ENCODE results near the gene DCLRE1B.

DCLRE1B gene

DNA sequence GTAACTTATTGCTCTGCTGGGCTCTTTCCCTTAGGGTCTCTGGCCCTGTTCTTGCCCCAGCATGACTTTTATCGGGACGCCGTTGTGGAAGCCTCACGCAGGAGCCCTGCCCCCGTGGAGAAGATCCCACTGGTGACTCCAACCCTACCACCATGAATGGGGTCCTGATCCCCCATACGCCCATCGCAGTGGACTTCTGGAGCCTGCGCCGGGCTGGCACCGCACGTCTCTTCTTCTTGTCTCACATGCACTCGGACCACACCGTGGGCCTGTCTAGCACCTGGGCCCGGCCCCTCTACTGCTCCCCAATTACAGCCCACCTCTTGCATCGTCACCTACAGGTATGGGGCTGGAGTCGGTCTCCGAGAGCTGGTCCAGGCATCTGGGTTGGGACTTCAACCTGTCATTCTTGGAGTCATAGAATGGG lies 322 bp downstream of the DCLRE1B start (continued):
- TF ChIP-seq, protein P1, sequence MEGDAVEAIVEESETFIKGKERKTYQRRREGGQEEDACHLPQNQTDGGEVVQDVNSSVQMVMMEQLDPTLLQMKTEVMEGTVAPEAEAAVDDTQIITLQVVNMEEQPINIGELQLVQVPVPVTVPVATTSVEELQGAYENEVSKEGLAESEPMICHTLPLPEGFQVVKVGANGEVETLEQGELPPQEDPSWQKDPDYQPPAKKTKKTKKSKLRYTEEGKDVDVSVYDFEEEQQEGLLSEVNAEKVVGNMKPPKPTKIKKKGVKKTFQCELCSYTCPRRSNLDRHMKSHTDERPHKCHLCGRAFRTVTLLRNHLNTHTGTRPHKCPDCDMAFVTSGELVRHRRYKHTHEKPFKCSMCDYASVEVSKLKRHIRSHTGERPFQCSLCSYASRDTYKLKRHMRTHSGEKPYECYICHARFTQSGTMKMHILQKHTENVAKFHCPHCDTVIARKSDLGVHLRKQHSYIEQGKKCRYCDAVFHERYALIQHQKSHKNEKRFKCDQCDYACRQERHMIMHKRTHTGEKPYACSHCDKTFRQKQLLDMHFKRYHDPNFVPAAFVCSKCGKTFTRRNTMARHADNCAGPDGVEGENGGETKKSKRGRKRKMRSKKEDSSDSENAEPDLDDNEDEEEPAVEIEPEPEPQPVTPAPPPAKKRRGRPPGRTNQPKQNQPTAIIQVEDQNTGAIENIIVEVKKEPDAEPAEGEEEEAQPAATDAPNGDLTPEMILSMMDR (tag by site-specific recombination; IDR thresholded peaks at IDR 0.05): 0 out of 2 replicates have a peak, but pooled peaks have one; percentile 5
- TF ChIP-seq ZBTB8A (tag by site-specific recombination; IDR thresholded peaks at IDR 0.05) (peak; percentile 92), ZNF423 (tag by site-specific recombination; IDR thresholded peaks at IDR 0.05) (0 out of 2 replicates have a peak, but pooled peaks have one; percentile 60), OVOL3 (tag by site-specific recombination; IDR thresholded peaks at IDR 0.05) (peak; percentile 59; the same call in 1 of the 2 replicates), ZBTB7A (tag by site-specific recombination; IDR thresholded peaks at IDR 0.05; ENCODE audit: low read depth) (no peak), TRIM28 (IDR thresholded peaks at IDR 0.05; ENCODE audit: borderline replicate concordance, low read length) (no peak), ZNF114 (tag by site-specific recombination; IDR thresholded peaks at IDR 0.05) (no peak), YY1 (tag by site-specific recombination; IDR thresholded peaks at IDR 0.05) (peak; percentile 2; the same call in 1 of the 2 replicates), FEZF1 (tag by site-specific recombination; IDR thresholded peaks at IDR 0.05) (0 out of 2 replicates have a peak, but pooled peaks have one; percentile 18), ZNF548 (tag by site-specific recombination; IDR thresholded peaks at IDR 0.05) (no peak), ZNF558 (tag by site-specific recombination; IDR thresholded peaks at IDR 0.05) (no peak), ZNF48 (tag by site-specific recombination; IDR thresholded peaks at IDR 0.05) (no peak), ZNF221 (tag by site-specific recombination; IDR thresholded peaks at IDR 0.05; ENCODE audit: borderline replicate concordance) (no peak), ZNF416 (tag by site-specific recombination; IDR thresholded peaks at IDR 0.05) (no peak), ZNF302 (tag by site-specific recombination; IDR thresholded peaks at IDR 0.05; ENCODE audit: low read depth) (no peak), ZNF214 (tag by site-specific recombination; IDR thresholded peaks at IDR 0.05; ENCODE audit: borderline replicate concordance) (no peak), ZNF660 (tag by site-specific recombination; IDR thresholded peaks at IDR 0.05) (no peak), ZNF792 (tag by site-specific recombination; IDR thresholded peaks at IDR 0.05) (no peak), ZNF560 (tag by site-specific recombination; IDR thresholded peaks at IDR 0.05; ENCODE audit: borderline replicate concordance) (no peak), ZNF202 (tag by site-specific recombination; IDR thresholded peaks at IDR 0.05; ENCODE audit: borderline replicate concordance) (no peak), ZFP69B (tag by site-specific recombination; IDR thresholded peaks at IDR 0.05) (0 out of 2 replicates have a peak, but pooled peaks have one; percentile 28), SP3 (tag by site-specific recombination; IDR thresholded peaks at IDR 0.05) (no peak), ZNF175 (tag by site-specific recombination; IDR thresholded peaks at IDR 0.05) (no peak), GLI4 (tag by site-specific recombination; IDR thresholded peaks at IDR 0.05) (no peak; the same call in 1 of the 2 replicates), ZNF776 (tag by site-specific recombination; IDR thresholded peaks at IDR 0.05; ENCODE audit: borderline replicate concordance) (no peak), ZNF132 (tag by site-specific recombination; IDR thresholded peaks at IDR 0.05; ENCODE audit: borderline replicate concordance) (no peak), ZNF830 (tag by site-specific recombination; IDR thresholded peaks at IDR 0.05; ENCODE audit: low read depth) (no peak)
- TF ChIP-seq, protein P2, sequence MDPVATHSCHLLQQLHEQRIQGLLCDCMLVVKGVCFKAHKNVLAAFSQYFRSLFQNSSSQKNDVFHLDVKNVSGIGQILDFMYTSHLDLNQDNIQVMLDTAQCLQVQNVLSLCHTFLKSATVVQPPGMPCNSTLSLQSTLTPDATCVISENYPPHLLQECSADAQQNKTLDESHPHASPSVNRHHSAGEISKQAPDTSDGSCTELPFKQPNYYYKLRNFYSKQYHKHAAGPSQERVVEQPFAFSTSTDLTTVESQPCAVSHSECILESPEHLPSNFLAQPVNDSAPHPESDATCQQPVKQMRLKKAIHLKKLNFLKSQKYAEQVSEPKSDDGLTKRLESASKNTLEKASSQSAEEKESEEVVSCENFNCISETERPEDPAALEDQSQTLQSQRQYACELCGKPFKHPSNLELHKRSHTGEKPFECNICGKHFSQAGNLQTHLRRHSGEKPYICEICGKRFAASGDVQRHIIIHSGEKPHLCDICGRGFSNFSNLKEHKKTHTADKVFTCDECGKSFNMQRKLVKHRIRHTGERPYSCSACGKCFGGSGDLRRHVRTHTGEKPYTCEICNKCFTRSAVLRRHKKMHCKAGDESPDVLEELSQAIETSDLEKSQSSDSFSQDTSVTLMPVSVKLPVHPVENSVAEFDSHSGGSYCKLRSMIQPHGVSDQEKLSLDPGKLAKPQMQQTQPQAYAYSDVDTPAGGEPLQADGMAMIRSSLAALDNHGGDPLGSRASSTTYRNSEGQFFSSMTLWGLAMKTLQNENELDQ (tag by site-specific recombination; IDR thresholded peaks at IDR 0.05; ENCODE audit: low read depth): no peak
- TF ChIP-seq, protein P3, sequence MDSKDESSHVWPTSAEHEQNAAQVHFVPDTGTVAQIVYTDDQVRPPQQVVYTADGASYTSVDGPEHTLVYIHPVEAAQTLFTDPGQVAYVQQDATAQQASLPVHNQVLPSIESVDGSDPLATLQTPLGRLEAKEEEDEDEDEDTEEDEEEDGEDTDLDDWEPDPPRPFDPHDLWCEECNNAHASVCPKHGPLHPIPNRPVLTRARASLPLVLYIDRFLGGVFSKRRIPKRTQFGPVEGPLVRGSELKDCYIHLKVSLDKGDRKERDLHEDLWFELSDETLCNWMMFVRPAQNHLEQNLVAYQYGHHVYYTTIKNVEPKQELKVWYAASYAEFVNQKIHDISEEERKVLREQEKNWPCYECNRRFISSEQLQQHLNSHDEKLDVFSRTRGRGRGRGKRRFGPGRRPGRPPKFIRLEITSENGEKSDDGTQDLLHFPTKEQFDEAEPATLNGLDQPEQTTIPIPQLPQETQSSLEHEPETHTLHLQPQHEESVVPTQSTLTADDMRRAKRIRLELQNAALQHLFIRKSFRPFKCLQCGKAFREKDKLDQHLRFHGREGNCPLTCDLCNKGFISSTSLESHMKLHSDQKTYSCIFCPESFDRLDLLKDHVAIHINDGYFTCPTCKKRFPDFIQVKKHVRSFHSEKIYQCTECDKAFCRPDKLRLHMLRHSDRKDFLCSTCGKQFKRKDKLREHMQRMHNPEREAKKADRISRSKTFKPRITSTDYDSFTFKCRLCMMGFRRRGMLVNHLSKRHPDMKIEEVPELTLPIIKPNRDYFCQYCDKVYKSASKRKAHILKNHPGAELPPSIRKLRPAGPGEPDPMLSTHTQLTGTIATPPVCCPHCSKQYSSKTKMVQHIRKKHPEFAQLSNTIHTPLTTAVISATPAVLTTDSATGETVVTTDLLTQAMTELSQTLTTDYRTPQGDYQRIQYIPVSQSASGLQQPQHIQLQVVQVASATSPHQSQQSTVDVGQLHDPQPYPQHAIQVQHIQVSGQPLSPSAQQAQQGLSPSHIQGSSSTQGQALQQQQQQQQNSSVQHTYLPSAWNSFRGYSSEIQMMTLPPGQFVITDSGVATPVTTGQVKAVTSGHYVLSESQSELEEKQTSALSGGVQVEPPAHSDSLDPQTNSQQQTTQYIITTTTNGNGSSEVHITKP (tag by site-specific recombination; IDR thresholded peaks at IDR 0.05): no peak
- TF ChIP-seq, protein P4, sequence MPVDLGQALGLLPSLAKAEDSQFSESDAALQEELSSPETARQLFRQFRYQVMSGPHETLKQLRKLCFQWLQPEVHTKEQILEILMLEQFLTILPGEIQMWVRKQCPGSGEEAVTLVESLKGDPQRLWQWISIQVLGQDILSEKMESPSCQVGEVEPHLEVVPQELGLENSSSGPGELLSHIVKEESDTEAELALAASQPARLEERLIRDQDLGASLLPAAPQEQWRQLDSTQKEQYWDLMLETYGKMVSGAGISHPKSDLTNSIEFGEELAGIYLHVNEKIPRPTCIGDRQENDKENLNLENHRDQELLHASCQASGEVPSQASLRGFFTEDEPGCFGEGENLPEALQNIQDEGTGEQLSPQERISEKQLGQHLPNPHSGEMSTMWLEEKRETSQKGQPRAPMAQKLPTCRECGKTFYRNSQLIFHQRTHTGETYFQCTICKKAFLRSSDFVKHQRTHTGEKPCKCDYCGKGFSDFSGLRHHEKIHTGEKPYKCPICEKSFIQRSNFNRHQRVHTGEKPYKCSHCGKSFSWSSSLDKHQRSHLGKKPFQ (tag by site-specific recombination; IDR thresholded peaks at IDR 0.05): 0 out of 2 replicates have a peak, but pooled peaks have one; percentile 50
- TF ChIP-seq, protein P5, sequence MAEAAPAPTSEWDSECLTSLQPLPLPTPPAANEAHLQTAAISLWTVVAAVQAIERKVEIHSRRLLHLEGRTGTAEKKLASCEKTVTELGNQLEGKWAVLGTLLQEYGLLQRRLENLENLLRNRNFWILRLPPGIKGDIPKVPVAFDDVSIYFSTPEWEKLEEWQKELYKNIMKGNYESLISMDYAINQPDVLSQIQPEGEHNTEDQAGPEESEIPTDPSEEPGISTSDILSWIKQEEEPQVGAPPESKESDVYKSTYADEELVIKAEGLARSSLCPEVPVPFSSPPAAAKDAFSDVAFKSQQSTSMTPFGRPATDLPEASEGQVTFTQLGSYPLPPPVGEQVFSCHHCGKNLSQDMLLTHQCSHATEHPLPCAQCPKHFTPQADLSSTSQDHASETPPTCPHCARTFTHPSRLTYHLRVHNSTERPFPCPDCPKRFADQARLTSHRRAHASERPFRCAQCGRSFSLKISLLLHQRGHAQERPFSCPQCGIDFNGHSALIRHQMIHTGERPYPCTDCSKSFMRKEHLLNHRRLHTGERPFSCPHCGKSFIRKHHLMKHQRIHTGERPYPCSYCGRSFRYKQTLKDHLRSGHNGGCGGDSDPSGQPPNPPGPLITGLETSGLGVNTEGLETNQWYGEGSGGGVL (tag by site-specific recombination; IDR thresholded peaks at IDR 0.05): no peak

Measured in HEK293 (cell line).